Activated B cell treated with CpG ODN at 0.5 μM for 24 hours (primary cell): ENCODE results near the gene CAPS2. TPM values are rescaled to one million over a fixed set of nuclear protein-coding genes. Genes with fewer than 3 reads are reported as not detected.
"Not testable (repeated sequence)": the region's sequence is repeated elsewhere in the genome, so short reads cannot be mapped to it uniquely, and the experiment has no call there.

ENCODE experiments used
- ATAC-seq: fragments of 200-7000 bp; cut with Tn5 transposase; one replicate; pipeline ENCODE4 v1.10.0; 2021; ENCODE audit warnings: low read depth, mild to moderate bottlenecking, moderate library complexity
- CTCF ChIA-PET: fragments of 350-600 bp; sonication (Branson Sonifier 250); formaldehyde crosslinking; loops from one replicate; lab custom pipeline; 2021; ENCODE audit warnings: antibody characterized with exemption; lab: Charles Lee
- POLR2A ChIA-PET: fragments of 350-600 bp; sonication (Branson Sonifier 250); formaldehyde crosslinking; loops from one replicate; lab custom pipeline; 2021; ENCODE audit warnings: antibody characterized with exemption; lab: Charles Lee
- DNase-seq: peaks from one replicate; pipeline ENCODE4 v3.0.0; 2022
- H3K27ac Mint-ChIP-seq: one replicate; pipeline ENCODE4 v1.8.0; 2020; ENCODE audit warnings: mixed read lengths
- H3K27me3 Mint-ChIP-seq: one replicate; pipeline ENCODE4 v1.8.0; 2021; ENCODE audit warnings: mixed read lengths
- H3K36me3 Mint-ChIP-seq: one replicate; pipeline ENCODE4 v1.8.0; 2021; ENCODE audit warnings: low read depth, mixed read lengths
- H3K4me1 Mint-ChIP-seq: one replicate; pipeline ENCODE4 v1.8.0; 2021; ENCODE audit warnings: mixed read lengths
- H3K4me3 Mint-ChIP-seq: one replicate; pipeline ENCODE4 v1.8.0; 2020; ENCODE audit warnings: mild to moderate bottlenecking, mixed read lengths
- H3K9me3 Mint-ChIP-seq: one replicate; pipeline ENCODE4 v1.8.0; 2020; ENCODE audit warnings: mixed read lengths
- CTCF ChIP-seq: fragments of 200-600 bp; IDR thresholded peaks from one replicate; pipeline ENCODE4 v1.8.0; 2022; ENCODE audit warnings: antibody characterized with exemption, mild to moderate bottlenecking
- intact Hi-C: fragments of 100-400 bp; cut with micrococcal nuclease; formaldehyde crosslinking; loops from one replicate; pipeline ENCODE4 v1.15.1; 2024
- total RNA-seq: library from RNA; stranded (reverse); gene quantifications from 2 replicates; pipeline ENCODE4 v1.2.3, GENCODE V29; 2022

CAPS2 gene
- total RNA-seq, 1 donor from 2014 or later: 3.8 TPM

- POLR2A ChIA-PET: no interaction called here
- intact Hi-C loops: no loop called here
- no peaks in the 10 kb centered on the region for H3K36me3 Mint-ChIP-seq
- TF ChIP-seq CTCF: no peak
- CTCF ChIA-PET: no interaction called here
- ATAC-seq (no peak), DNase-seq (no peak)
- no peak overlapping the region for H3K27ac Mint-ChIP-seq
- H3K4me3 Mint-ChIP-seq: no peak overlapping the region
- no peaks in the 10 kb centered on the region for H3K27me3 Mint-ChIP-seq
- H3K9me3 Mint-ChIP-seq: peaks cover 4% of the 10 kb centered on the region
- H3K4me1 Mint-ChIP-seq: peaks cover 10% of the 10 kb centered on the region
Observed at GRCh38 chr12:75361408-75361807, 31.3 kb upstream of the CAPS2 start.

DNA sequence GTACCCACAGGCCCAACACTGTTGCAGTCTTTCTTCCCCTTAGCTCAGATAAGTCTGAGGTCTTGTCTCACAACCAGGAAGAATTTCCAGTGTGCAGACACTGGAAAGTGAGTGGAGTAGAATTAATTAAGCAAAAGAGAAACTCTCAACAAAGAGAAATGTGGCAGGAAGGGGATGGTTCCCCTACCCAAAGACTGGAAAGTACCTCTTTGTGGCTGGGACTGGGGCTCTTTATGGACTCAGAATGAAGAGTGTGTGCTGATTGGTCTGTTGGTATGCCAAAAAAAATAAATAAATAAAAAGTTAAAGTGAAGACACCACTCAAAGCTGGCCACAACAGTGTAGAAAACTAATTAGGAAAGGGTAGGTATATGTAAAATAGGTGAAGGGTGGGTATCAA is 30.8 kb upstream of the CAPS2 start:
- ChIA-PET POLR2A (no interaction called here), CTCF (no interaction called here)
- no peak for TF ChIP-seq CTCF
- H3K36me3 Mint-ChIP-seq: no peaks in the 10 kb centered on the region
- H3K9me3 Mint-ChIP-seq: peaks cover 4% of the 10 kb centered on the region
- H3K27ac Mint-ChIP-seq: no peak overlapping the region
- DNase-seq: no peak
- H3K27me3 Mint-ChIP-seq: no peaks in the 10 kb centered on the region
- intact Hi-C loops: no loop called here
- no peak for ATAC-seq
- H3K4me3 Mint-ChIP-seq: no peak overlapping the region
- H3K4me1 Mint-ChIP-seq: peaks cover 10% of the 10 kb centered on the region

GRCh38 chr12:75354011-75354410 is 23.9 kb upstream of the CAPS2 start:
- no peak for ATAC-seq
- intact Hi-C loops: no loop called here
- Mint-ChIP-seq H3K36me3 (peaks cover 3% of the 10 kb centered on the region), H3K27ac (no peak overlapping the region), H3K27me3 (peaks cover 2% of the 10 kb centered on the region), H3K4me1 (no peaks in the 10 kb centered on the region), H3K9me3 (peaks cover 11% of the 10 kb centered on the region), H3K4me3 (no peak overlapping the region)
- DNase-seq: no peak
- no peak for TF ChIP-seq CTCF
- CTCF ChIA-PET: interaction anchor here (0.6 kb wide), 1 partner anchor 57 kb away, joined by 3 read pairs; no protein-coding TSS in a partner anchor
- POLR2A ChIA-PET: no interaction called here

- TF ChIP-seq CTCF: no peak
- Mint-ChIP-seq H3K4me3 (no peak overlapping the region), H3K9me3 (peaks cover 11% of the 10 kb centered on the region), H3K27me3 (peaks cover 2% of the 10 kb centered on the region), H3K4me1 (no peaks in the 10 kb centered on the region), H3K27ac (no peak overlapping the region), H3K36me3 (peaks cover 3% of the 10 kb centered on the region)
- DNase-seq (no peak), ATAC-seq (no peak)
- intact Hi-C loops: no loop called here
- CTCF ChIA-PET: interaction anchor here (0.9 kb wide), 1 partner anchor 22 kb away, joined by 3 read pairs; no protein-coding TSS in a partner anchor
- POLR2A ChIA-PET: no interaction called here
Observed at GRCh38 chr12:75350413-75350812, 20.3 kb upstream of the CAPS2 start.

GRCh38 chr12:75349946-75350345 is 19.8 kb upstream of the CAPS2 start:
- CTCF ChIA-PET: no interaction called here
- H3K9me3 Mint-ChIP-seq: peaks cover 9% of the 10 kb centered on the region
- POLR2A ChIA-PET: no interaction called here
- no peaks in the 10 kb centered on the region for H3K4me1 Mint-ChIP-seq
- H3K27ac Mint-ChIP-seq: no peak overlapping the region
- peaks cover 2% of the 10 kb centered on the region for H3K27me3 Mint-ChIP-seq
- intact Hi-C loops: no loop called here
- H3K36me3 Mint-ChIP-seq: peaks cover under 1% of the 10 kb centered on the region
- no peak overlapping the region for H3K4me3 Mint-ChIP-seq
- ATAC-seq (no peak), DNase-seq (no peak)
- TF ChIP-seq CTCF: no peak

DNA sequence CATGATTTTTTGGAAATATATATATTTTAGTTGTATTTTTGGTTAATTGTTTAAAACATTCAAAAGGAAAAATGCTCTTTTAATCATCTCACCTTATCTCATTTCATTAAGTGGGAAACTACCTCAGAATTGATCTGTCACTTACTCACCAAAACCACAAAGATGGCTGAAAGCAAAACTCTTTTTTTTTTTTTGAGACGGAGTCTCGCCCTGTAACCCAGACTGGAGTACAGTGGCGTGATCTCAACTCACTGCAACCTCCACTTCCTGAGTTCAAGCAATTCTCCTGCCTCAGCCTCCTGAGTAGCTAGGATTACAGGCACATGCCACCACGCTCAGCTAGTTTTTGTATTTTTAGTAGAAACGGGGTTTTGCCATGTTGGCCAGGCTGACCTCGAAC is 16.1 kb upstream of the CAPS2 start:
- H3K4me3 Mint-ChIP-seq: not testable (repeated sequence)

More for the DNA sequence above, 16.1 kb upstream of the CAPS2 start:
- DNase-seq, intact Hi-C loops, H3K27me3 Mint-ChIP-seq, H3K9me3 Mint-ChIP-seq, H3K27ac Mint-ChIP-seq, ATAC-seq, POLR2A ChIA-PET, H3K4me1 Mint-ChIP-seq, H3K36me3 Mint-ChIP-seq: not testable (repeated sequence)
- CTCF ChIA-PET: interaction anchor here (0.9 kb wide), 1 partner anchor 12 kb away, joined by 3 read pairs; the partner anchor contains the start of gene GLIPR1L1
